ENCODE data around the gene LNPEP.

GRCh38 chr5:97000391-97000790 lies 64.5 kb downstream of the LNPEP start:
- TF ChIP-seq CTCF (IDR thresholded peaks at IDR 0.05) (no peak), TCF7 (CRISPR knock-in tag; IDR thresholded peaks at IDR 0.05; ENCODE audit: low read depth) (no peak)

Measured in WTC11 (cell line).